D721Med (cell line): ENCODE measurements around the gene CTNNBIP1.

ENCODE experiments used
- DNase-seq: peaks from one replicate; pipeline ENCODE4 v3.0.0; 2011; ENCODE audit warnings: low spot score; ENCODE audit not compliant: insufficient read length
- FAIRE-seq: peaks from 2 replicates; lab custom pipeline; 2011; peaks lifted over from hg19 to GRCh38; lab: Jason Lieb, UNC
- CTCF ChIP-seq: IDR thresholded peaks from 2 replicates; pipeline ENCODE4 v1.5.1; 2012; ENCODE audit warnings: mild to moderate bottlenecking, control low read depth; ENCODE audit not compliant: insufficient read depth; ENCODE audit errors: missing control alignments

The CTNNBIP1 gene

GRCh38 chr1:9870572-9870971 is 39.5 kb downstream of the CTNNBIP1 start:
- no peak for DNase-seq
- TF ChIP-seq CTCF, result no peak
- no peak for FAIRE-seq

GRCh38 chr1:9869831-9870251 is 40.2 kb downstream of the CTNNBIP1 start:
- no peak for FAIRE-seq
- no peak for DNase-seq
- TF ChIP-seq CTCF, result no peak

DNA sequence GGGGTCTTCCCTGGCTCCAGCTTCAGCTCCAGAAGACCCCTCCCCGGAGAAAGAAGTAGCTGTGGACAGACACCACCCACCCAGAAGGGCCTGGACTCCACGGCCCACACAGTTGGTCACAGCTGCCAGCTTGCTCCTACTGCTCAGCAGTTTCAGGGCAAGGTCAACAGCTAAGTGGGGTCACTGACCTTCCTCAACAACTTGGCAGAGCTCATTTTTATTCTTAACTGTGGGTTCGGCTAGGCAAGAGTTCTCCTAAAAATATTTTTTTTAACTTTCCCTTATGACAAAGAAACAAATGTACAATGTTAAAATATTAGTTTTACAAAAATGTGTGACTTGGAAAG is 41.9 kb downstream of the CTNNBIP1 start:
- DNase-seq (no peak), FAIRE-seq (no peak)

DNA sequence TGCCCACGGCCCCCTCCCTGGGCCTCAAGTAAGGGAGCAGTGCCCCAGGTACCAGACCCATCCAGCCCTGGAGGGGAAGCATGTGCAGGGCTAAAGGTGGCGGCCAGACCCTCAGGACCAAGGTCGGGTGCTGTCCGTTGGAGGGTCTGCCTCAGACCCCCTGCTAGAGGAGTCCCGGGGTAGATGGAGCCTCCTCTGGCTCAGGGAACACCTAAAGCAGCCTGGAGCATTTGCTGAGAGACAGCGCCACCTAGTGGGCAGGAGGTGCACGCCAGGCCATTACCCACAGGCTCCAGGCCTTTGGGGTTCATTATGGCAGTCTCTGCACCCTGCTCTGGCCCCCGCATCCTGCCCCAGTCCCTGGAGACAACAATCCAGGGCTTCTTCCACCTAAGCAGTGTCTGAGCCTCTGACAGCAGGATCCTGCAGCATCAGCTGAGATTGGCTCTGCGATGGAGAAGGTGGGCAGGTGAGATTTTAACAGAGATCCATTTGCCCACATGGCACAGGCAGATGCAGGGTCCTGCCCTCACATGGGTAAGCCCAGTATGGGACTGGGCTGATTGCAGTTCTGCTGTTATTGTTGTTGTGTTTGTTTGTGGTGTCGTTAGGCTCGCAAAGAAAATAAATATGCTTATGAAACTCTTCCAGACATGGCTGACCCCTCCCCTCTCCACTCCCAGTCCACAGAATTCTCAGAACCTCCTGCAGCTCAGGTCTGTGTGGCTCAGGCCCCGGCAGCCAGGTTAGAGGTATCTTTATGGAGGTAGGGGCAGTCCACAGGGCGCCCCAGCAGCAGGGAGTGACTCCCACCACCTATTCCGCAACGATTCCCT is 42.4 kb downstream of the CTNNBIP1 start:
- no peak for FAIRE-seq
- DNase-seq, result peak; percentile 45
- TF ChIP-seq CTCF, result peak; percentile 95

More for the DNA sequence above, 41.9 kb downstream of the CTNNBIP1 start:
- TF ChIP-seq CTCF, result no peak

- no peak for TF ChIP-seq CTCF
- no peak for FAIRE-seq
- no peak for DNase-seq
Observed at GRCh38 chr1:9866836-9867235, 43.2 kb downstream of the CTNNBIP1 start.

- DNase-seq, result no peak
- no peak for TF ChIP-seq CTCF
- FAIRE-seq, result no peak
Observed at GRCh38 chr1:9865724-9866123, 44.3 kb downstream of the CTNNBIP1 start.

DNA sequence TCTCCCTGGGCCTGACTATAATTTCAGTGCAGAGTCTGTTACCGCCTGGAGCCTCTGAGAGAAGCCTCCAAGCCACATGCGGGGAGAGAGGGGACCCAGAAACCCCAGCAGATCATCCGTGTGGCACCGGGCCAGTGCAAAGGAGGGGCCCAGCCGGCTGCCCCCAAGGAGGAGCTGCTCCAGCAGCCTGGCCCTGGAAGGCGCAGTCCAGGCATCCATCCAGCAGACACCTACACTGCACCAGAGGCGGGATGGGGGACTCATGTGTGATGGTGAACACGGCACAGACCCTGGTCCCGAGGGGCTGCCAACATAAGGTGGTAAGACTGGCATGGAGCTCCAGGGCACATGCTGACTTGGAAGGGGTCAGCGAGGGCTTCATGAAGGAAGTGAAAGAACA is 46.7 kb downstream of the CTNNBIP1 start:
- DNase-seq, result no peak
- FAIRE-seq, result no peak
- no peak for TF ChIP-seq CTCF
